ENCODE measurements around the gene TTC27.
"Not testable (repeated sequence)": the region's sequence is repeated elsewhere in the genome, so short reads cannot be mapped to it uniquely, and the experiment has no call there.

The TTC27 gene

GRCh38 chr2:32812316-32812715 is 184.5 kb downstream of the TTC27 start:
- DNase-seq = peak; percentile 22

GRCh38 chr2:32820088-32820487 is 192.2 kb downstream of the TTC27 start:
- DNase-seq = no peak

- no peak for DNase-seq
These were observed 192.9 kb downstream of the TTC27 start for GRCh38 chr2:32820701-32821100.

- DNase-seq = no peak
These were observed 196.4 kb downstream of the TTC27 start for GRCh38 chr2:32824070-32824809.

- DNase-seq = no peak
These were observed 197.5 kb downstream of the TTC27 start for GRCh38 chr2:32825291-32825712.

GRCh38 chr2:32830196-32830595 is 202.3 kb downstream of the TTC27 start:
- no peak for DNase-seq

GRCh38 chr2:32832821-32833220 is 205.0 kb downstream of the TTC27 start:
- DNase-seq = no peak

GRCh38 chr2:32833709-32834108 is 205.9 kb downstream of the TTC27 start:
- DNase-seq = no peak

- DNase-seq = no peak
These were observed 207.3 kb downstream of the TTC27 start for GRCh38 chr2:32835148-32835547.

GRCh38 chr2:32836933-32837332 is 209.1 kb downstream of the TTC27 start:
- no peak for DNase-seq

GRCh38 chr2:32838418-32838817 is 210.6 kb downstream of the TTC27 start:
- DNase-seq = no peak

- no peak for DNase-seq
These were observed 211.1 kb downstream of the TTC27 start for GRCh38 chr2:32838949-32839348.

- DNase-seq = no peak
These were observed 214.4 kb downstream of the TTC27 start for GRCh38 chr2:32841931-32842898.

- DNase-seq = no peak
These were observed 215.8 kb downstream of the TTC27 start for GRCh38 chr2:32843699-32844098.

- DNase-seq = no peak
These were observed 216.4 kb downstream of the TTC27 start for GRCh38 chr2:32844253-32844652.

- not testable (repeated sequence) for DNase-seq
These were observed 218.4 kb downstream of the TTC27 start for GRCh38 chr2:32846274-32846673.

- no peak for DNase-seq
These were observed 219.9 kb downstream of the TTC27 start for GRCh38 chr2:32847734-32848133.

GRCh38 chr2:32849456-32850194 is 221.8 kb downstream of the TTC27 start:
- DNase-seq = no peak

- DNase-seq = no peak
These were observed 224.1 kb downstream of the TTC27 start for GRCh38 chr2:32851777-32852439.

GRCh38 chr2:32852856-32853255 is 225.0 kb downstream of the TTC27 start:
- no peak for DNase-seq

GRCh38 chr2:32856891-32857290 is 229.0 kb downstream of the TTC27 start:
- no peak for DNase-seq

- DNase-seq = no peak
These were observed 230.9 kb downstream of the TTC27 start for GRCh38 chr2:32858713-32859112.

- DNase-seq = no peak
These were observed 232.5 kb downstream of the TTC27 start for GRCh38 chr2:32860385-32860784.

Data from DMS53 (cell line).